K562 (cell line): ENCODE results near the gene SF3B4. TPM values are rescaled to one million over a fixed set of nuclear protein-coding genes. Genes with fewer than 3 reads are reported as not detected.

ENCODE experiments used
- ASH1L ChIP-seq: fragments of 450-650 bp; IDR thresholded peaks from 2 replicates; pipeline ENCODE4 v1.6.1; 2018; ENCODE audit warnings: borderline replicate concordance, mild to moderate bottlenecking, low read depth; ENCODE audit not compliant: partially characterized antibody
- ELF1 ChIP-seq: fragments of 200-800 bp; sonication (Bioruptor generic); IDR thresholded peaks from 2 replicates; pipeline ENCODE4 v1.6.1; 2016; ENCODE audit warnings: missing genetic modification characterization, missing compliant biosample characterization
- HDAC3 ChIP-seq: fragments of 450-650 bp; IDR thresholded peaks from 2 replicates; pipeline ENCODE4 v1.6.1; 2018; ENCODE audit warnings: borderline replicate concordance, mild to moderate bottlenecking, moderate library complexity; ENCODE audit not compliant: partially characterized antibody
- HIVEP1 ChIP-seq: fragments of 250-450 bp; sonication (Bioruptor Pico); IDR thresholded peaks from 2 replicates; pipeline ENCODE4 v1.4.0; 2020; ENCODE audit warnings: mild to moderate bottlenecking
- HSF4 ChIP-seq: fragments of 250-450 bp; sonication (Bioruptor Pico); IDR thresholded peaks from 2 replicates; pipeline ENCODE4 v2.1.2; 2022; ENCODE audit warnings: mild to moderate bottlenecking, moderate library complexity, borderline replicate concordance
- IFI16 ChIP-seq: fragments of 250-450 bp; sonication (Bioruptor Pico); IDR thresholded peaks from 2 replicates; pipeline ENCODE4 v2.1.2; 2022; ENCODE audit warnings: mild to moderate bottlenecking, inconsistent platforms
- NELFE ChIP-seq: IDR thresholded peaks from 2 replicates; pipeline ENCODE4 v1.6.1; 2011; ENCODE audit warnings: mild to moderate bottlenecking; ENCODE audit not compliant: insufficient read depth, insufficient read length
- NR3C1 ChIP-seq: sonication (generic); formaldehyde crosslinking; IDR thresholded peaks from 2 replicates; pipeline ENCODE4 v1.8.1; 2022; ENCODE audit warnings: missing genetic modification reagents
- PRPF4 ChIP-seq: fragments of 200-400 bp; formaldehyde crosslinking; IDR thresholded peaks from one replicate; pipeline ENCODE4 v1.6.1; 2017; ENCODE audit warnings: low read length, low read depth, mild to moderate bottlenecking; ENCODE audit not compliant: insufficient read depth, poor library complexity, severe bottlenecking
- SAFB2 ChIP-seq: fragments of 200-400 bp; formaldehyde crosslinking; IDR thresholded peaks from 2 replicates; pipeline ENCODE4 v1.6.1; 2018; ENCODE audit warnings: borderline replicate concordance, low read length, low read depth, moderate library complexity; ENCODE audit not compliant: severe bottlenecking
- SMARCA5 ChIP-seq: fragments of 450-650 bp; IDR thresholded peaks from 2 replicates; pipeline ENCODE4 v1.6.1; 2016
- THRAP3 ChIP-seq: fragments of 450-650 bp; IDR thresholded peaks from 2 replicates; pipeline ENCODE4 v1.6.1; 2016; ENCODE audit warnings: mild to moderate bottlenecking, inconsistent platforms, borderline replicate concordance
- ZKSCAN3 ChIP-seq: fragments of 250-450 bp; sonication (Bioruptor Pico); IDR thresholded peaks from 2 replicates; pipeline ENCODE4 v1.4.0; 2020
- ZNF707 ChIP-seq: fragments of 250-450 bp; sonication (Bioruptor Pico); conservative IDR thresholded peaks from 2 replicates; pipeline ENCODE4 v1.8.0; 2022; ENCODE audit warnings: inconsistent platforms, mild to moderate bottlenecking, moderate library complexity
- polyA plus RNA-seq, 8 experiments: library from polyadenylated mRNA; depleted of rRNA in 4 of 8; stranded (reverse) in 5 of 8; unstranded in 3 of 8; fragments of >200 nt; fragmentation: Nextera tagmentation in 2 of 8; fragmentation: Illumina TruSeq in 1 of 8; extraction: Ambion mirVana in 2 of 8; extraction: Trizol in 1 of 8; gene quantifications; 2 replicates each; pipeline versions ENCODE4 v1.2.1 to v1.2.3, GENCODE V29; 2011 to 2014; ENCODE audit warnings: inconsistent platforms in 1 of 8, missing spikeins in 1 of 8
- total RNA-seq, 7 experiments: library from RNA; depleted of rRNA in 6 of 7; stranded (reverse); fragments of >200 nt in 6 of 7; fragmentation: Illumina TruSeq in 2 of 7; extraction: Trizol in 2 of 7; gene quantifications; 2 replicates each; pipeline versions ENCODE4 v1.2.1 to v1.2.3, GENCODE V29; 2011 to 2021; ENCODE audit warnings: low replicate concordance in 1 of 7
- TF ChIP-seq, protein P1 (sequence below): fragments of 250-450 bp; sonication (Bioruptor Pico); IDR thresholded peaks from 2 replicates; pipeline ENCODE4 v1.8.0; 2022; ENCODE audit warnings: inconsistent platforms
- TF ChIP-seq, protein P2 (sequence below): IDR thresholded peaks from 3 replicates; pipeline ENCODE4 v1.6.1; 2011; ENCODE audit warnings: borderline replicate concordance, mild to moderate bottlenecking; ENCODE audit not compliant: insufficient read length, insufficient read depth
- TF ChIP-seq, protein P3 (sequence below): fragments of 450-650 bp; IDR thresholded peaks from 2 replicates; pipeline ENCODE4 v1.6.1; 2016; ENCODE audit warnings: low read depth, mild to moderate bottlenecking, moderate library complexity
- TF ChIP-seq, protein P4 (sequence below): sonication (generic); formaldehyde crosslinking; IDR thresholded peaks from 2 replicates; pipeline ENCODE4 v1.8.1; 2023; ENCODE audit warnings: mild to moderate bottlenecking, missing genetic modification reagents

The SF3B4 gene
- total and polyA plus RNA-seq, 9 of the 15 experiments (the other 6 are each of a cell fraction or from before 2014, with no cell fraction given) = 3.0 to 88.0 (median 26.1) TPM

DNA sequence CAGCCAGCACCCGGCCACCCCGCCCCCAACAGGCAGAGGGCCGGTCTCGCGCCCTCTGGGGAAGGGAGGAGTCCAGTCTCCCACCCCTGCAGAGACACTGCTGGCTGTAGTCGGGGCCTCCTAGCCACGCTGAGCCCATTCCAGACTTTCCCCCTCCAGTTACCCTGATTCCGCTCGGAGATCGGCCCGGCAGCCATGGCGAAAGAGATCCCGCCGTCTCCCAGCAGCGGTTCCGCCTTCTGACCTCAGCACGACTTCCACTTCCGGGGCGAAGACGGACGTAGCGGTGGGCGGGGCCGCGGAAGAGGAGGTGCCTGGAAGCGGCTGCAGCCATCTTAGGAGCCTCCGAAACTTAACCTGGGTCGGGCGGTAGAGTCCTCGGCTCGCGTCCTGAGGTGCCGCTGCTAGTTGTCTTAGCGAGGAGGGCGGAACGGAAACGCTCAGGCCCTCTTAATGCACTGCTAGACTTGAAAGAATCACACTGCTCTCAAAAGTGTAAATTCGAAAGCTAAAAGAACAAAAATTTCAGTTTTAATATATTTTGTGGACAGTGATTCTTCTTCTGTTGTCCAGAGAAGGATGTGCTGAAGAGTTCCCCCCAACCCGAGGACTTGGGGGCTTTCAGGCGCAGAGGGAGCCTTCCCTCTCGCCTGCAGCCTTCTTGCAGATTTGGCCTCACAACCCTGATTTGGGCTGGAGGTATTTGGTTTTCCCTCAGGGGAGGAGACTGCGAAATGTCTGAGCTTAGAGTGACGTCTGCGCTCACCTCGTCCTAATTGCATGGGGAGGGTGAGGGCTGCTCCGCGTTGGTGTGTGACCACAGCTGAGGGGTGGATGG is at the start of gene SF3B4 (continued):
- TF ChIP-seq, protein P1, sequence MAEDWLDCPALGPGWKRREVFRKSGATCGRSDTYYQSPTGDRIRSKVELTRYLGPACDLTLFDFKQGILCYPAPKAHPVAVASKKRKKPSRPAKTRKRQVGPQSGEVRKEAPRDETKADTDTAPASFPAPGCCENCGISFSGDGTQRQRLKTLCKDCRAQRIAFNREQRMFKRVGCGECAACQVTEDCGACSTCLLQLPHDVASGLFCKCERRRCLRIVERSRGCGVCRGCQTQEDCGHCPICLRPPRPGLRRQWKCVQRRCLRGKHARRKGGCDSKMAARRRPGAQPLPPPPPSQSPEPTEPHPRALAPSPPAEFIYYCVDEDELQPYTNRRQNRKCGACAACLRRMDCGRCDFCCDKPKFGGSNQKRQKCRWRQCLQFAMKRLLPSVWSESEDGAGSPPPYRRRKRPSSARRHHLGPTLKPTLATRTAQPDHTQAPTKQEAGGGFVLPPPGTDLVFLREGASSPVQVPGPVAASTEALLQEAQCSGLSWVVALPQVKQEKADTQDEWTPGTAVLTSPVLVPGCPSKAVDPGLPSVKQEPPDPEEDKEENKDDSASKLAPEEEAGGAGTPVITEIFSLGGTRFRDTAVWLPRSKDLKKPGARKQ (CRISPR knock-in tag) = no peak
- TF ChIP-seq, protein P2, sequence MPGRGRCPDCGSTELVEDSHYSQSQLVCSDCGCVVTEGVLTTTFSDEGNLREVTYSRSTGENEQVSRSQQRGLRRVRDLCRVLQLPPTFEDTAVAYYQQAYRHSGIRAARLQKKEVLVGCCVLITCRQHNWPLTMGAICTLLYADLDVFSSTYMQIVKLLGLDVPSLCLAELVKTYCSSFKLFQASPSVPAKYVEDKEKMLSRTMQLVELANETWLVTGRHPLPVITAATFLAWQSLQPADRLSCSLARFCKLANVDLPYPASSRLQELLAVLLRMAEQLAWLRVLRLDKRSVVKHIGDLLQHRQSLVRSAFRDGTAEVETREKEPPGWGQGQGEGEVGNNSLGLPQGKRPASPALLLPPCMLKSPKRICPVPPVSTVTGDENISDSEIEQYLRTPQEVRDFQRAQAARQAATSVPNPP = no peak
- no peak for TF ChIP-seq NELFE
- TF ChIP-seq HIVEP1 (CRISPR knock-in tag) = no peak
- no peak for TF ChIP-seq IFI16 (CRISPR knock-in tag)
- no peak for TF ChIP-seq ZKSCAN3 (CRISPR knock-in tag)
- no peak for TF ChIP-seq NR3C1 (CRISPR knock-in tag)
- peak; percentile 85 for TF ChIP-seq ELF1 (tag)
- no peak for TF ChIP-seq THRAP3
- TF ChIP-seq SMARCA5 = no peak
- no peak for TF ChIP-seq ZNF707 (CRISPR knock-in tag)
- TF ChIP-seq, protein P3, sequence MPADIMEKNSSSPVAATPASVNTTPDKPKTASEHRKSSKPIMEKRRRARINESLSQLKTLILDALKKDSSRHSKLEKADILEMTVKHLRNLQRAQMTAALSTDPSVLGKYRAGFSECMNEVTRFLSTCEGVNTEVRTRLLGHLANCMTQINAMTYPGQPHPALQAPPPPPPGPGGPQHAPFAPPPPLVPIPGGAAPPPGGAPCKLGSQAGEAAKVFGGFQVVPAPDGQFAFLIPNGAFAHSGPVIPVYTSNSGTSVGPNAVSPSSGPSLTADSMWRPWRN = no peak
- TF ChIP-seq, protein P4, sequence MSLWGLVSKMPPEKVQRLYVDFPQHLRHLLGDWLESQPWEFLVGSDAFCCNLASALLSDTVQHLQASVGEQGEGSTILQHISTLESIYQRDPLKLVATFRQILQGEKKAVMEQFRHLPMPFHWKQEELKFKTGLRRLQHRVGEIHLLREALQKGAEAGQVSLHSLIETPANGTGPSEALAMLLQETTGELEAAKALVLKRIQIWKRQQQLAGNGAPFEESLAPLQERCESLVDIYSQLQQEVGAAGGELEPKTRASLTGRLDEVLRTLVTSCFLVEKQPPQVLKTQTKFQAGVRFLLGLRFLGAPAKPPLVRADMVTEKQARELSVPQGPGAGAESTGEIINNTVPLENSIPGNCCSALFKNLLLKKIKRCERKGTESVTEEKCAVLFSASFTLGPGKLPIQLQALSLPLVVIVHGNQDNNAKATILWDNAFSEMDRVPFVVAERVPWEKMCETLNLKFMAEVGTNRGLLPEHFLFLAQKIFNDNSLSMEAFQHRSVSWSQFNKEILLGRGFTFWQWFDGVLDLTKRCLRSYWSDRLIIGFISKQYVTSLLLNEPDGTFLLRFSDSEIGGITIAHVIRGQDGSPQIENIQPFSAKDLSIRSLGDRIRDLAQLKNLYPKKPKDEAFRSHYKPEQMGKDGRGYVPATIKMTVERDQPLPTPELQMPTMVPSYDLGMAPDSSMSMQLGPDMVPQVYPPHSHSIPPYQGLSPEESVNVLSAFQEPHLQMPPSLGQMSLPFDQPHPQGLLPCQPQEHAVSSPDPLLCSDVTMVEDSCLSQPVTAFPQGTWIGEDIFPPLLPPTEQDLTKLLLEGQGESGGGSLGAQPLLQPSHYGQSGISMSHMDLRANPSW (CRISPR knock-in tag) = no peak
- no peak for TF ChIP-seq SAFB2
- TF ChIP-seq PRPF4 = no peak
- no peak for TF ChIP-seq HSF4 (CRISPR knock-in tag)
- TF ChIP-seq ASH1L = no peak
- TF ChIP-seq HDAC3 = peak; percentile 31
